Measurements from ENCODE around the gene UBAC2. TPM values are rescaled to one million over a fixed set of nuclear protein-coding genes. Genes with fewer than 3 reads are reported as not detected.

The UBAC2 gene
- total and polyA plus RNA-seq, 4 donors: 32.9 to 42.3 (median 35.3) TPM

DNA sequence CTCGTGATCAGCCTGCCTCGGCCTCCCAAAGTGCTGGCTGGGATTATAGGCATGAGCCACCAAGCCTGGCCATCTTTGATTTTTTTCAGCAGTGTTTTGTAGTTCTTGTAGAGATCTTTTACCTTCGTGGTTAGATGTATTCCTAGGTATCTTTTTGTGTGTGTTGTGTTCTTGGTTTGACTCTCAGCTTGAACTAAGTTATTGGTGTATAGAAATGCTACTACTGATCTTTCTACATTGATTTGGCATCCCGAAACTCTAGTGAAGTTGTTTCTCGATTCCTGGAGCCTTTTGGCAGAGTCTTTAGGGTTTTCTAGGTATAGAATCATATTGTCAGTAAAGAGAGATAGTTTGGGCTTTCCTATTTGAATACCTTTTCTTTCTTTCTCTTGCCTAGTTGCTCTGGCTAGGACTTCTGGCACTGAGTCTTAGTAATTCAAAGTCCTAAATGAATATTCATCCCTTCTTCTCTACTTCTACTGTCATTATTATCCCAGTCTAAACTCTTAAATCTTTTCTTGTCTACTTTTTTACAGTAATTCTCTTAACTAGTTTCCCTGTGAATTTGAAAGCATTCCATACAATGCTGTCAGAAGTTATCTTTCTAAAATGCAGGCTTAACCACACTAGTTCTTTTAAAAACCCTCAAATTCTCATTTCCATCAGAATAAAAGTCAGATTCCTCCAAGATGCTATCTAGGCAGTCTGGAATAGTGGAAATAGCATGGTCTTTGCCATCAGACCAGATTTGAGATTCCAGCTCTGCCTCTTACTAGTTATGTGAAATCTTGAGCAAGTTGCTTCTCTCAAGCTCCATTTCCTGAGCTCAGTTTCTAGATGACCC, 50.5 kb downstream of the UBAC2 start:
- no peaks in the 10 kb centered on the region for H3K9me3 ChIP-seq (ENCODE audit: control insufficient read depth in 4 of 4, low read length in 3 of 4)
- DNase-seq (ENCODE audit: low spot score): no peak
- no peak overlapping the region for H3K9ac ChIP-seq (ENCODE audit: low read depth in 1 of 2, low read length in 2 of 2)
- 93% methylated on average over 5 of the region's 5 CpGs for WGBS
- TF ChIP-seq FOXA1 (IDR thresholded peaks at IDR 0.05) (no peak), RAD21 (IDR thresholded peaks at IDR 0.05) (no peak), TAF1 (conservative IDR thresholded peaks at IDR 0.05) (no peak), EGR1 (IDR thresholded peaks at IDR 0.05; ENCODE audit: low read depth in 2 of 2) (no peak), NR2F2 (IDR thresholded peaks at IDR 0.05) (no peak), FOXA2 (IDR thresholded peaks at IDR 0.05) (no peak)
- TF ChIP-seq, protein P1, sequence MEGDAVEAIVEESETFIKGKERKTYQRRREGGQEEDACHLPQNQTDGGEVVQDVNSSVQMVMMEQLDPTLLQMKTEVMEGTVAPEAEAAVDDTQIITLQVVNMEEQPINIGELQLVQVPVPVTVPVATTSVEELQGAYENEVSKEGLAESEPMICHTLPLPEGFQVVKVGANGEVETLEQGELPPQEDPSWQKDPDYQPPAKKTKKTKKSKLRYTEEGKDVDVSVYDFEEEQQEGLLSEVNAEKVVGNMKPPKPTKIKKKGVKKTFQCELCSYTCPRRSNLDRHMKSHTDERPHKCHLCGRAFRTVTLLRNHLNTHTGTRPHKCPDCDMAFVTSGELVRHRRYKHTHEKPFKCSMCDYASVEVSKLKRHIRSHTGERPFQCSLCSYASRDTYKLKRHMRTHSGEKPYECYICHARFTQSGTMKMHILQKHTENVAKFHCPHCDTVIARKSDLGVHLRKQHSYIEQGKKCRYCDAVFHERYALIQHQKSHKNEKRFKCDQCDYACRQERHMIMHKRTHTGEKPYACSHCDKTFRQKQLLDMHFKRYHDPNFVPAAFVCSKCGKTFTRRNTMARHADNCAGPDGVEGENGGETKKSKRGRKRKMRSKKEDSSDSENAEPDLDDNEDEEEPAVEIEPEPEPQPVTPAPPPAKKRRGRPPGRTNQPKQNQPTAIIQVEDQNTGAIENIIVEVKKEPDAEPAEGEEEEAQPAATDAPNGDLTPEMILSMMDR (IDR thresholded peaks at IDR 0.05; ENCODE audit: low read depth, low read length, missing input control): no peak
- H3K4me3 ChIP-seq (ENCODE audit: low read depth in 1 of 3, low read length in 3 of 3): no peak overlapping the region
- peaks cover 3 to 10% (median 7%) of the 10 kb centered on the region in 4 donors for H3K36me3 ChIP-seq (ENCODE audit: control insufficient read depth in 4 of 4, insufficient read depth in 3 of 4, low read depth in 1 of 4, low read length in 3 of 4)
- no peaks in the 10 kb centered on the region for H3K27me3 ChIP-seq (ENCODE audit: control insufficient read depth in 4 of 4, insufficient read depth in 4 of 4, low read length in 3 of 4)
- H3K27ac ChIP-seq (ENCODE audit: low read depth in 1 of 2, low read length in 2 of 2): no peak overlapping the region
- no peaks in the 10 kb centered on the region for H3K4me1 ChIP-seq (ENCODE audit: control insufficient read depth in 4 of 4, insufficient read depth in 4 of 4, low read length in 3 of 4)

DNA sequence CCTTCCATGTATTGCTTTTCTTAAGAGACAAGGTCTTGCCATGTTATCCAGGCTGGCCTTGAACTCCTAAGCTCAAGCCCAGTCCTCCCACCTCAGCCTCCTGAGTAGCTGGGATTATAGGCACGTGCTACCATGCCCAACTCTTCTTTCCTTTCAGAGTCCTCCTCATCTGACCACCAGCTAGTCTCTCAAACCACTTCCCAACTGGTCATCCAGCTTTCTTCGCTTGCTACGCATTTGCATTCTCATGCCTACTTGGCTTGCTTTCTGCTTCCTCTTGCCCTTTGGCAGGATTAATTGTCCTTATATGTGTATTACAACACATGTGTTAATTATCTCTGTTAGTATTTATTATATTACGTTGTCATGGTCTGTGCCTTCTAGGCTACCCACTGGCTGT, 51.3 kb downstream of the UBAC2 start:
- H3K9me3 ChIP-seq (ENCODE audit: control insufficient read depth in 4 of 4, low read length in 3 of 4): no peaks in the 10 kb centered on the region
- TF ChIP-seq HNF4G (IDR thresholded peaks at IDR 0.05) (no peak), RAD21 (IDR thresholded peaks at IDR 0.05) (no peak), YY1 (IDR thresholded peaks at IDR 0.05) (no peak), FOXA1 (IDR thresholded peaks at IDR 0.05) (no peak), TAF1 (conservative IDR thresholded peaks at IDR 0.05) (no peak), HNF4A (conservative IDR thresholded peaks at IDR 0.05) (no peak), NR2F2 (IDR thresholded peaks at IDR 0.05) (no peak), RXRA (IDR thresholded peaks at IDR 0.05) (no peak), FOXA2 (IDR thresholded peaks at IDR 0.05) (no peak), JUND (IDR thresholded peaks at IDR 0.05) (no peak), GABPA (IDR thresholded peaks at IDR 0.05 in 1 of 2, conservative IDR thresholded peaks at IDR 0.05 in 1 of 2) (no peak)
- TF ChIP-seq, protein P1 (IDR thresholded peaks at IDR 0.05; ENCODE audit: low read depth, low read length, missing input control): no peak
- TF ChIP-seq, protein P2, sequence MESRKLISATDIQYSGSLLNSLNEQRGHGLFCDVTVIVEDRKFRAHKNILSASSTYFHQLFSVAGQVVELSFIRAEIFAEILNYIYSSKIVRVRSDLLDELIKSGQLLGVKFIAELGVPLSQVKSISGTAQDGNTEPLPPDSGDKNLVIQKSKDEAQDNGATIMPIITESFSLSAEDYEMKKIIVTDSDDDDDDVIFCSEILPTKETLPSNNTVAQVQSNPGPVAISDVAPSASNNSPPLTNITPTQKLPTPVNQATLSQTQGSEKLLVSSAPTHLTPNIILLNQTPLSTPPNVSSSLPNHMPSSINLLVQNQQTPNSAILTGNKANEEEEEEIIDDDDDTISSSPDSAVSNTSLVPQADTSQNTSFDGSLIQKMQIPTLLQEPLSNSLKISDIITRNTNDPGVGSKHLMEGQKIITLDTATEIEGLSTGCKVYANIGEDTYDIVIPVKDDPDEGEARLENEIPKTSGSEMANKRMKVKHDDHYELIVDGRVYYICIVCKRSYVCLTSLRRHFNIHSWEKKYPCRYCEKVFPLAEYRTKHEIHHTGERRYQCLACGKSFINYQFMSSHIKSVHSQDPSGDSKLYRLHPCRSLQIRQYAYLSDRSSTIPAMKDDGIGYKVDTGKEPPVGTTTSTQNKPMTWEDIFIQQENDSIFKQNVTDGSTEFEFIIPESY (IDR thresholded peaks at IDR 0.05): no peak
- TF ChIP-seq, protein P3, sequence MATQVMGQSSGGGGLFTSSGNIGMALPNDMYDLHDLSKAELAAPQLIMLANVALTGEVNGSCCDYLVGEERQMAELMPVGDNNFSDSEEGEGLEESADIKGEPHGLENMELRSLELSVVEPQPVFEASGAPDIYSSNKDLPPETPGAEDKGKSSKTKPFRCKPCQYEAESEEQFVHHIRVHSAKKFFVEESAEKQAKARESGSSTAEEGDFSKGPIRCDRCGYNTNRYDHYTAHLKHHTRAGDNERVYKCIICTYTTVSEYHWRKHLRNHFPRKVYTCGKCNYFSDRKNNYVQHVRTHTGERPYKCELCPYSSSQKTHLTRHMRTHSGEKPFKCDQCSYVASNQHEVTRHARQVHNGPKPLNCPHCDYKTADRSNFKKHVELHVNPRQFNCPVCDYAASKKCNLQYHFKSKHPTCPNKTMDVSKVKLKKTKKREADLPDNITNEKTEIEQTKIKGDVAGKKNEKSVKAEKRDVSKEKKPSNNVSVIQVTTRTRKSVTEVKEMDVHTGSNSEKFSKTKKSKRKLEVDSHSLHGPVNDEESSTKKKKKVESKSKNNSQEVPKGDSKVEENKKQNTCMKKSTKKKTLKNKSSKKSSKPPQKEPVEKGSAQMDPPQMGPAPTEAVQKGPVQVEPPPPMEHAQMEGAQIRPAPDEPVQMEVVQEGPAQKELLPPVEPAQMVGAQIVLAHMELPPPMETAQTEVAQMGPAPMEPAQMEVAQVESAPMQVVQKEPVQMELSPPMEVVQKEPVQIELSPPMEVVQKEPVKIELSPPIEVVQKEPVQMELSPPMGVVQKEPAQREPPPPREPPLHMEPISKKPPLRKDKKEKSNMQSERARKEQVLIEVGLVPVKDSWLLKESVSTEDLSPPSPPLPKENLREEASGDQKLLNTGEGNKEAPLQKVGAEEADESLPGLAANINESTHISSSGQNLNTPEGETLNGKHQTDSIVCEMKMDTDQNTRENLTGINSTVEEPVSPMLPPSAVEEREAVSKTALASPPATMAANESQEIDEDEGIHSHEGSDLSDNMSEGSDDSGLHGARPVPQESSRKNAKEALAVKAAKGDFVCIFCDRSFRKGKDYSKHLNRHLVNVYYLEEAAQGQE (IDR thresholded peaks at IDR 0.05): no peak
- TF ChIP-seq, protein P4, sequence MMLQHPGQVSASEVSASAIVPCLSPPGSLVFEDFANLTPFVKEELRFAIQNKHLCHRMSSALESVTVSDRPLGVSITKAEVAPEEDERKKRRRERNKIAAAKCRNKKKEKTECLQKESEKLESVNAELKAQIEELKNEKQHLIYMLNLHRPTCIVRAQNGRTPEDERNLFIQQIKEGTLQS (IDR thresholded peaks at IDR 0.05): no peak
- TF ChIP-seq, protein P5, sequence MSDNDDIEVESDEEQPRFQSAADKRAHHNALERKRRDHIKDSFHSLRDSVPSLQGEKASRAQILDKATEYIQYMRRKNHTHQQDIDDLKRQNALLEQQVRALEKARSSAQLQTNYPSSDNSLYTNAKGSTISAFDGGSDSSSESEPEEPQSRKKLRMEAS (IDR thresholded peaks at IDR 0.05): no peak
- no peak overlapping the region for H3K9ac ChIP-seq (ENCODE audit: low read depth in 1 of 2, low read length in 2 of 2)
- WGBS: 92% methylated on average over 4 of the region's 4 CpGs
- H3K36me3 ChIP-seq (ENCODE audit: control insufficient read depth in 4 of 4, insufficient read depth in 3 of 4, low read depth in 1 of 4, low read length in 3 of 4): peaks cover 3 to 10% (median 6%) of the 10 kb centered on the region in 4 donors
- H3K27ac ChIP-seq (ENCODE audit: low read depth in 1 of 2, low read length in 2 of 2): no peak overlapping the region
- no peaks in the 10 kb centered on the region for H3K4me1 ChIP-seq (ENCODE audit: control insufficient read depth in 4 of 4, insufficient read depth in 4 of 4, low read length in 3 of 4)
- H3K4me3 ChIP-seq (ENCODE audit: low read depth in 1 of 3, low read length in 3 of 3): no peak overlapping the region
- DNase-seq (ENCODE audit: low spot score): no peak
- H3K27me3 ChIP-seq (ENCODE audit: control insufficient read depth in 4 of 4, insufficient read depth in 4 of 4, low read length in 3 of 4): no peaks in the 10 kb centered on the region
